A549 treated with RU486 at 1 μM for 4 hours (cell line): ENCODE measurements around the gene IGFBP7. TPM values are rescaled to one million over a fixed set of nuclear protein-coding genes. Genes with fewer than 3 reads are reported as not detected.

Source experiments
- total RNA-seq: library from RNA; stranded (reverse); fragments of 200-300 nt; extraction: Qiagen RNA extraction; gene quantifications from 5 replicates; pipeline ENCODE4 v1.2.3, GENCODE V29; 2022; ENCODE audit warnings: low read depth

The IGFBP7 gene, protein sequence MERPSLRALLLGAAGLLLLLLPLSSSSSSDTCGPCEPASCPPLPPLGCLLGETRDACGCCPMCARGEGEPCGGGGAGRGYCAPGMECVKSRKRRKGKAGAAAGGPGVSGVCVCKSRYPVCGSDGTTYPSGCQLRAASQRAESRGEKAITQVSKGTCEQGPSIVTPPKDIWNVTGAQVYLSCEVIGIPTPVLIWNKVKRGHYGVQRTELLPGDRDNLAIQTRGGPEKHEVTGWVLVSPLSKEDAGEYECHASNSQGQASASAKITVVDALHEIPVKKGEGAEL
- 183 to 331 TPM (median 258 TPM) in 5 replicates for total RNA-seq

DNA sequence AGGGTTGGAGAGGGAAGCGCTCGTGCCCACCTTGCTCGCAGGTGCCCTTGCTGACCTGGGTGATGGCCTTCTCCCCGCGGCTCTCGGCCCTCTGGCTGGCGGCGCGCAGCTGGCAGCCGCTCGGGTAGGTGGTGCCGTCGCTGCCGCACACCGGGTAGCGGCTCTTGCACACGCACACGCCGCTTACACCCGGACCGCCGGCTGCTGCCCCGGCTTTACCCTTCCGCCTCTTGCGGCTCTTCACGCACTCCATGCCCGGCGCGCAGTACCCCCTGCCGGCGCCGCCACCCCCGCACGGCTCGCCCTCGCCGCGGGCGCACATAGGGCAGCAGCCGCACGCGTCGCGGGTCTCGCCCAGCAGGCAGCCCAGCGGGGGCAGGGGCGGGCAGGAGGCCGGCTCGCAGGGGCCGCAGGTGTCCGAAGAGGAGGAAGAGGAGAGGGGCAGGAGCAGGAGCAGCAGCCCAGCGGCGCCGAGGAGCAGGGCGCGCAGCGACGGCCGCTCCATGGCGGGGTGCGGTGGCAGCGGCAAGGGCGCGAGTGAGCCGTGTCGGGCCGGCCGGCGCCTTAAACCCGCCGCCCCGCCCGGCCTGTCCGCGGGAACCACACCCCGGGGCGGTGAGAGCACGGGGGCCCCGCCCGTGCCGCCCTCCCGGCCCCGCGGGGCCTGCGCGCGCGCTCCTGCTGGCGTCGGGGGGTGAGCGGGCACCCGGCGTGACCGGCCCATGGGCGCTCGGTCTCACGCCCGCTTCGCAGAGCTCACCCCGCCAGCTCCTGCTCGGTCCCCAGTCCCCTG, at the start of gene IGFBP7:
Gene IGFBP7, minus strand, starts transcription at position 539 of the 793 bp plus-strand sequence. Its CDS starts 34 bp downstream, at position 505.

Other genes with a start within 250 kb of the IGFBP7 start
- 5.3 to 8.9 TPM (median 8.3 TPM) in 5 replicates for gene REST, start 202.5 kb downstream of the IGFBP7 start, total RNA-seq
- gene NOA1, start 132.8 kb downstream of the IGFBP7 start, total RNA-seq, result 15.0 to 17.6 TPM (median 16.6 TPM) in 5 replicates
- gene POLR2B, start 131.5 kb downstream of the IGFBP7 start, total RNA-seq, result 55.7 to 80.6 TPM (median 65.9 TPM) in 5 replicates